Activated naive CD4-positive, alpha-beta T cell treated with anti-CD3 and anti-CD28 coated beads, Interleukin-2, amount 10 ng/mL, durations not matched to agents 7 days and 5 days (primary cell): ENCODE measurements around the gene JAKMIP2.
"Not testable (repeated sequence)": the region's sequence is repeated elsewhere in the genome, so short reads cannot be mapped to it uniquely, and the experiment has no call there.

Experiments
- CTCF ChIA-PET: fragments of 350-600 bp; sonication (Branson Sonifier 250); formaldehyde crosslinking; loops from one replicate; lab custom pipeline; 2021; ENCODE audit warnings: antibody characterized with exemption; lab: Charles Lee
- DNase-seq: peaks from one replicate; pipeline ENCODE4 v3.0.0-alpha.2; 2020
- H3K27ac Mint-ChIP-seq: one replicate; pipeline ENCODE4 v1.8.0; 2021; ENCODE audit warnings: mild to moderate bottlenecking, moderate library complexity, mixed read lengths
- H3K27me3 Mint-ChIP-seq: one replicate; pipeline ENCODE4 v1.8.0; 2021; ENCODE audit warnings: mild to moderate bottlenecking, mixed read lengths
- H3K36me3 Mint-ChIP-seq: one replicate; pipeline ENCODE4 v1.8.0; 2021; ENCODE audit warnings: mixed read lengths
- H3K4me1 Mint-ChIP-seq: one replicate; pipeline ENCODE4 v1.8.0; 2021; ENCODE audit warnings: mixed read lengths
- H3K4me3 Mint-ChIP-seq: one replicate; pipeline ENCODE4 v1.8.0; 2021; ENCODE audit warnings: mild to moderate bottlenecking, moderate library complexity, mixed read lengths
- H3K9me3 Mint-ChIP-seq: one replicate; pipeline ENCODE4 v1.8.0; 2021; ENCODE audit warnings: mixed read lengths

The JAKMIP2 gene

DNA sequence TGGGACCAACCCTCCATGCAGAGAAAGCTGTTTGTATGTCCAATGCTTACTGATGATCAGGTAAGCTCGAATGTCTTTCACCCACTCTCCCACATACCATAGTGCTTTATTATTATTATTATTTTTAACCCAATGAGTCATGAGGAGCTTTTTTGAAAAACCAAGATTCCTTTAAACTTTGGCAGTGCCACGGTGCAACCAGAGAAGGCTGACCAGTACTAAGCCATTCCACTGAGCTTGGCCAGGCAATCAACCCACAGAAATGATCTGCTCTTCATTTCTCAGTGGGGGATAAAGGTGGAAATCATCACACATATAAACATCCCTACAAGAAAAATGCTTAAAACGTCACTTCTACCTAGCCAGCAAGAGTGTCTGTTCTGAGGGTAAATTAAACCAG is 35.5 kb downstream of the JAKMIP2 start:
- no peaks in the 10 kb centered on the region for H3K4me1 Mint-ChIP-seq
- CTCF ChIA-PET = no interaction called here
- H3K36me3 Mint-ChIP-seq = no peaks in the 10 kb centered on the region
- no peaks in the 10 kb centered on the region for H3K27me3 Mint-ChIP-seq
- no peak overlapping the region for H3K27ac Mint-ChIP-seq
- no peak for DNase-seq
- H3K4me3 Mint-ChIP-seq = no peak overlapping the region
- H3K9me3 Mint-ChIP-seq = no peaks in the 10 kb centered on the region

DNA sequence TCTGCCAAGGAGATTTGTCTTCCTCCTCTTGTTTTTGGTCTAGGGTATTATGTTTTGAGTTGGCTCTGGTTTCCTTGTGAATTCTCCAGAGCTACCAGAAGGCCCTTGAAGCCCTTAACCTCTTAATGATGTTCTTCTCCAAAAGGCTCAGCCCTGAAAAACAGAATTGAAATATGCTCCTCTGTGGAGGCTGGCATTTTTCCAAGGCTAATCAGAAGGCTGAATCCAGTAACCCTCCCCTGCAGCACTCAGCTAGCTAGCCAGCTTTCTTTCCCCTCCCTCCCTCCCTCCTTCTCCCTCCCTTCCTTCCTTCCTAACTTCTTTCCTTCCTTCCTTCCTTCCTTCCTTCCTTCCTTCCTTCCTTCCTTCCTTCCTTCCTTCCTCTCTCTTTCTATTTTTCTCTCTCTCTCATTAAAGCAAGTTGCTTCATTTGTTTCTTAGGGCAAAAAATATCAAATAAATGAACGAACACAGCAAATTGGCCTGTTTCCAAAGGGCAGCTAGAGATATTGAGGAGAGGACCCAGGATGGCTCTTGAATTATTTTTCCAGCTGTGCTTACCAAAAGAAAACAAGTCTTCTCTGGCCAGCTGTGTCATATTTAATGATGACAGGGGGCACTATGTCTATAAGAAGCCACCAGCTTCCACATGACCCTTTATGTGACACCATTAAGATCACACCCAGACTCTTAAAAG is 38.7 kb downstream of the JAKMIP2 start:
- H3K36me3 Mint-ChIP-seq = no peaks in the 10 kb centered on the region
- H3K4me1 Mint-ChIP-seq = no peaks in the 10 kb centered on the region
- CTCF ChIA-PET = no interaction called here
- H3K9me3 Mint-ChIP-seq = no peaks in the 10 kb centered on the region
- no peaks in the 10 kb centered on the region for H3K27me3 Mint-ChIP-seq
- no peak overlapping the region for H3K27ac Mint-ChIP-seq
- no peak overlapping the region for H3K4me3 Mint-ChIP-seq
- DNase-seq = no peak

DNA sequence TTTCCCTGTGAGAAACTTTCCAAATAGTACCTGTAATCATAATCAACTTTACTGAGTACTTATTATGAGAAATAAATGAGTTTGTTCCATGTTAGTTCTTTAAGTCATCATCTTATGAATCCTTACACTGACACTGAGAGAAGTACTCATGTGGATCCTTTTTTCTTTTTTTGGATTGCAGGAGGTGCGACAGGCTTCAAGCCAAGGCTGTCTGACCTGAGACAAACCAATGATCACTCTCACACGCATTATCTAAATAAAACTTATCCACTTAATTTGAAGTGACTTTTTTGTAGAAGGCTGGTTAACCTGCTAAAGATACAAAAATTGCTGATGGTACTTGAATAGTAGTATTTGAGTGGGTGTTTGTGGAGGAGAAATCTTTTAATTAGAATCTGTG is 39.5 kb downstream of the JAKMIP2 start:
- H3K36me3 Mint-ChIP-seq = no peaks in the 10 kb centered on the region
- no peak for DNase-seq
- CTCF ChIA-PET = no interaction called here
- H3K27me3 Mint-ChIP-seq = no peaks in the 10 kb centered on the region
- no peaks in the 10 kb centered on the region for H3K4me1 Mint-ChIP-seq
- H3K27ac Mint-ChIP-seq = no peak overlapping the region
- no peaks in the 10 kb centered on the region for H3K9me3 Mint-ChIP-seq
- H3K4me3 Mint-ChIP-seq = no peak overlapping the region

DNA sequence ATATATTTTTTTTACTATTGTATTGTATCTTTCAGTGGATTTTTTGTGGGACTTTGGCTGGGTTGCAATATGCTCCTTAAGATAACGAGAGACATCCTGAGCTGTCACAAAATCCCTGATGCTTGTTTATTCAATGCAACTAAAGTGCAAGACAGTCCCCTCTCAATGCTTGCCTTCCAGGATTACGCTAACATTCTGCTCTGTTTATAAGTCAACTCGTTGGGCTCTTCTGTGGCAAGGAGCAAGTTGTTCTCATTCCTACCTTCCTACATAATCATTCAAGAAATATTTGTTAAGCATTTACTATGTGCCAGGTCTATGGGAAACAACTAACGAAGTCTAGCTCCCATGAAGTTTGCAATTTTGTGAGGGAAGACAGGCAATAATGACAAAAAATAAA is 40.4 kb downstream of the JAKMIP2 start:
- CTCF ChIA-PET = no interaction called here
- H3K27me3 Mint-ChIP-seq = no peaks in the 10 kb centered on the region
- H3K27ac Mint-ChIP-seq = no peak overlapping the region
- H3K4me1 Mint-ChIP-seq = no peaks in the 10 kb centered on the region
- H3K36me3 Mint-ChIP-seq = no peaks in the 10 kb centered on the region
- H3K4me3 Mint-ChIP-seq = no peak overlapping the region
- no peak for DNase-seq
- no peaks in the 10 kb centered on the region for H3K9me3 Mint-ChIP-seq

DNA sequence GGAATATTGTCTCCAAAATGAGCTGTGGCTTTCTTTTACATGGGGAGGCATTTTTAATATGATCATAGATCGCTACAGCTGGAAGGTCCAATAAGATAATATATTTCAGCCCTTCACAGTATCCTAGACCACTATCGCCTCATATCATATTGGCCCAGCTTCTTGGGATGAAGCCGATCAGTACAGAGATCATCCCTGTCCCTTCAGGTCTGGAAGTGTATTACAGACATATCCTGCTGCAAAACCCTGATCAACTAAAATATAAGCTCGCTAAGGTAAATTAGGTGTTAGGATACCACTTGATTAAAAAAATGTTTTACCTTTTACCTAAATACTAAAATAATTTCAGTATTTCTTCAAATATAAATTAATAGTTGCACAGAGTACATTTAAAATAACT is 41.7 kb downstream of the JAKMIP2 start:
- Mint-ChIP-seq H3K27ac (no peak overlapping the region), H3K4me1 (no peaks in the 10 kb centered on the region), H3K36me3 (no peaks in the 10 kb centered on the region), H3K9me3 (no peaks in the 10 kb centered on the region), H3K4me3 (no peak overlapping the region), H3K27me3 (no peaks in the 10 kb centered on the region)
- CTCF ChIA-PET = no interaction called here
- no peak for DNase-seq

DNA sequence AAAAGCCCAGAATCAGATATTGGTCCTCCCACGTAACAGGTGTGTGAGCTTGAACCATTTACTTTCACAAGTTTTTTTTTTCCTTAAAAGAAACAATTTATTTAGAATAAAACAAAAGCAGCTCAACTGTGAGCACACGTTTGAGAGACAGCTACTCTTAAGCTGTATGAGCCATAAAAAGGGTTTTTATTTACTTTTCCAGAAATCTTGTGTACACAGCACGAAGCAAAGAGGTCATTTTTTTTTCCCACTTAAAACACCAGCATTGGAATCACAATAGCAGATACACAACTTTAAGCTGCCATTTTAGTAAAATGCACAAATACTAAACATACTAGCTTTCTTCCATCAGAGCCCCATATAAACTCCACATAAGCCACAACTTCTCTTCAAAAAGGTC is 44.6 kb downstream of the JAKMIP2 start:
- CTCF ChIA-PET = no interaction called here
- H3K4me1 Mint-ChIP-seq = no peaks in the 10 kb centered on the region
- no peak for DNase-seq
- H3K9me3 Mint-ChIP-seq = no peaks in the 10 kb centered on the region
- no peaks in the 10 kb centered on the region for H3K36me3 Mint-ChIP-seq
- H3K4me3 Mint-ChIP-seq = no peak overlapping the region
- no peak overlapping the region for H3K27ac Mint-ChIP-seq
- H3K27me3 Mint-ChIP-seq = no peaks in the 10 kb centered on the region

DNA sequence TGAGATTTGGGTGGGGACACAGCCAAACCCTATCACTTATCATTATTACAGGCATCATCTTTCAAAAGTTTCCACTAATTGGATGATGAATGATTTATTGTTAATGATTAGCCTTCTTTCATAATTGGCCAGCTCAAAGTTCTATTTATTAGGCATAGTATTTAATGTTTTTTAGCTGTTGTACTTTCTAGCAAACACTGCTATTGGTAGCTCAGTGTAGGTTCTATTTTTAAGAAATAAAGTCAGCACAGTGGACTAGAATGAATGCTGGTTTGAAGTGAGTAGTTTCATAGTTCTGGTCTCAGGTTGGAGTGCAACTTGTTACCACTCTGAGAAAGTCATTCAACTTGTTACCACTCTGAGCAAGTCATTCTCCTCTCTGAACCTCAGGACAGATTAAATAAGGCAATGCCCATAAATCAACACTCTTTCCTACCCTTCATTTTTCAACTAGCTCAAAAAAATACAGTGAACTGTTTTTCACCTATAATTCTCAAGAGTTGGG is 46.9 kb downstream of the JAKMIP2 start:
- Mint-ChIP-seq H3K4me3 (no peak overlapping the region), H3K9me3 (peaks cover 2% of the 10 kb centered on the region), H3K36me3 (no peaks in the 10 kb centered on the region), H3K27ac (no peak overlapping the region), H3K27me3 (no peaks in the 10 kb centered on the region), H3K4me1 (no peaks in the 10 kb centered on the region)
- no peak for DNase-seq
- CTCF ChIA-PET = no interaction called here

DNA sequence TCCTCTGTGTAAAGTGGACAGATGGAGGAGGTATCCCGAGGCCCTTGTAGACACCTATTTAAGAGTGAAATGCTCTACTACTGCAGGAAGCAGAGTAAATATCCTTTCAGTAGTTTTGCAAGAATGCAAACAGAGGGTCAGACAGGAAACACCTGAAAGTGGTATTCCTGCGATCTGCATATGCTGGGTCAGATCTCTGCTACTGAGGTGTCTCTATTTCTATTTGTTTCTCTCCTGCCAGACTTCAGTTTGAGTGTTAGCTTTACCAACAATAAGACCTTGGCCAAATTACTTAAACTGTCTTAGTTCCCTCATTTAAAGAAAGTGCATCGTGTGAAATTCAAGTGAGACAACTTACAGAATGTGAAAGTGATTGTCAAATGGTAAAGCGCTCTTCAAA is 47.6 kb downstream of the JAKMIP2 start:
- Mint-ChIP-seq H3K4me3 (no peak overlapping the region), H3K27ac (no peak overlapping the region), H3K9me3 (peaks cover 2% of the 10 kb centered on the region), H3K36me3 (no peaks in the 10 kb centered on the region), H3K4me1 (no peaks in the 10 kb centered on the region), H3K27me3 (no peaks in the 10 kb centered on the region)
- CTCF ChIA-PET = no interaction called here
- no peak for DNase-seq

DNA sequence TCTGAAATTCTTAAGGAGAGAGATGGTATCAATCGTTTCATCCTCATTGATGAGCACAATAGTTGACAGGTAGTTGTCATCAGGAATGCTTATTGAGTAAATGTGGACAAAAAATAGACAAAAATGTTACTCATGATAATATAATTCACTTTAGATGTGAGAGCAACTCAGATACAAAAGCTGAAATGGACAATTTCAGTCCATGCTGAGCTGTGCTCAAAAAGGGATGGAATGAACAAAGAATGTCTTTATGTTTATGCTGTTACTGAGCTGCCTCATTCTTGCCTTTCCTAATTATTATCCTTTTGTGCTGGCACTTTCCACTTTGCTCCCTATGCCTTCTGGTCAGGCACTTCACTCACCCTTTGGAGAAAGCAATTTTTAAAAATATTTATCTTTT is 49.5 kb downstream of the JAKMIP2 start:
- Mint-ChIP-seq H3K27ac (no peak overlapping the region), H3K9me3 (peaks cover 2% of the 10 kb centered on the region), H3K36me3 (no peaks in the 10 kb centered on the region), H3K27me3 (no peaks in the 10 kb centered on the region), H3K4me3 (no peak overlapping the region), H3K4me1 (no peaks in the 10 kb centered on the region)
- CTCF ChIA-PET = no interaction called here
- no peak for DNase-seq

DNA sequence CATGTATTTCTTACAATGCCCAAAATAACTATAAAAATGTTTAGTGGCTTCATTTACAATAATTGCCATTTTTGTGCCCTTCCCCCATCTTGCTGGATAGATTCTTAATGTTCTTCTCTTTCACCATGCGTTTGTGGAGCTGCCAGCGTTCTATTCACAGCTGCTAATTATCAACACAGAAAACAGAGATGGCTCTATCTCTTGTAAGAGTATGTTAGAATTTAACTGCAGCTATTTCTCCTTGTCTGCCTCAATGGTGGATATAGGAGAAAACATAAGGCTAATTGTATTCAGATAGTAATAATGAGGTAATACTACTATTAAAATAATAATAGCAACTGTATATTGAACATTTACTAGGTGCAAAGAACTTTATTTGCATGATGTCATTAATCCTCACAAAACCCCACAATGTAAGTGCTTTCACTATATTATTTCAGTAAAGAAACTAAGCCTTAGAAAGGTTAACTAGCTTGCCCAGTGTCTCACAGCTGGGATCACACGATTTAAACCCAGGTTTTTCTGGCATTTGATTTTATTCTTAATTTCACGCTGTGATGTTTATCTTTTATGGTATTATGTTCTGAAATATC is 50.1 kb downstream of the JAKMIP2 start:
- no peak overlapping the region for H3K27ac Mint-ChIP-seq
- peaks cover 2% of the 10 kb centered on the region for H3K9me3 Mint-ChIP-seq
- CTCF ChIA-PET = no interaction called here
- H3K36me3 Mint-ChIP-seq = no peaks in the 10 kb centered on the region
- H3K27me3 Mint-ChIP-seq = no peaks in the 10 kb centered on the region
- no peaks in the 10 kb centered on the region for H3K4me1 Mint-ChIP-seq
- H3K4me3 Mint-ChIP-seq = no peak overlapping the region
- no peak for DNase-seq

DNA sequence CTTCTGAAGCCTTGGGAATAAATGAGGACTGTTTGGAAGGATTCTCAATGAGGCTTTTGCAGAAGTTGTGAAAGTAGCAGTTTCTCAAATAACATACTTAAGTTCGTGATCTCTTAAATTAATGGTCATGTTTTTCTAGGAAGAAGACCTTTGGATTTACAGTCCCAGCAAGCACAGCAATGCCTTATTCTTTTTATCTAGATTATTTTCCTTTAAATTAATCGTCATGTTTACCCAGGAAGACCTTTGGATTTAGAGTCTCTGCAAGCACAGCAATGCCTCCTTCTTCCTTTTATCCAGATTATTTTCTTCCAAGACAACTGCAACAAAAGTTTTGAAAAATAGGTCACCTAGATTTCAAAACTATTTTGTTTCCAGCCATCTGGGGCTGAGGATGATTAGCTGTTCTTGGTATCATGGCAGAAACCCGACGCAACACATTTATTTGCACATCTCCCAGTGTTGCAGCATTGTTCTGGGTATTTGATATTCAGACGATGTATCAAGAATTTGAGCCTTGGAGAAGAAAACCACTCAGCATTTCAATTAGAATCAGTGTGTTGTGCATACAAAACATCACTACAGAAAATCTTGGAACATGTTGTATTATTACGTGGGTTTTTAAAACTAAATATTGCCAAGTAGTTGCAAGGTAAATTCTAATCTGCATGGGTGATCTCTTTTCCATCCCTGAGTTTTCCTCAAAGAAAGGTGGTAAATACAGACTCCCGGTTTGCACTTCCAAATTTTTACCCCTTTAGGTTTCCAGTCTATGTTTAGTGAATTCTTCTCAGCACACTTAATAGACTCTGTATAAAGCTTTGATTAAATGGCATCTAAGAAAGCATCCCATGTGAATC is 50.9 kb downstream of the JAKMIP2 start:
- Mint-ChIP-seq H3K4me3 (no peak overlapping the region), H3K4me1 (no peaks in the 10 kb centered on the region)

DNA sequence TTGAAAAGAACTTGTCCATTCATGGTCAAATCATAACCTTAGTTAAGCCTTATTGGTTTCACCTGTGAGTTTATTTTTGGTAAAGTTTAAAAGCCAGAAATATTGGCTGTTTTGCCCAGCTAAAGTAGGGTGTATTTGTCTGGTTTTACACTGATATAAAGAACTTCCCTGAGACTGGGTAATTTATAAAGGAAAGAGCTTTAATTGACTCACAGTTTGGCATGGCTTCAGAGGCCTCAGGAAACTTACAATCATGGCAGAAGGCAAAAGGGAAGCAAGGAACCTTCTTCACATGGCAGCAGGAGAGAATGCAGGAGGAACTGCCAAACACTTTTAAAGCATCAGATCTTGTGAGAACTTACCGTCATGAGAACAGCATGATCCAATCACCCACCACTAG is 55.3 kb downstream of the JAKMIP2 start:
- Mint-ChIP-seq H3K9me3 (peaks cover 4% of the 10 kb centered on the region), H3K27me3 (no peaks in the 10 kb centered on the region), H3K4me1 (no peaks in the 10 kb centered on the region), H3K4me3 (no peak overlapping the region), H3K36me3 (no peaks in the 10 kb centered on the region), H3K27ac (no peak overlapping the region)
- no peak for DNase-seq
- CTCF ChIA-PET = no interaction called here

More for the DNA sequence above, 50.9 kb downstream of the JAKMIP2 start:
- Mint-ChIP-seq H3K9me3 (peaks cover 2% of the 10 kb centered on the region), H3K27ac (no peak overlapping the region), H3K36me3 (no peaks in the 10 kb centered on the region), H3K27me3 (no peaks in the 10 kb centered on the region)
- CTCF ChIA-PET = no interaction called here
- DNase-seq = no peak

DNA sequence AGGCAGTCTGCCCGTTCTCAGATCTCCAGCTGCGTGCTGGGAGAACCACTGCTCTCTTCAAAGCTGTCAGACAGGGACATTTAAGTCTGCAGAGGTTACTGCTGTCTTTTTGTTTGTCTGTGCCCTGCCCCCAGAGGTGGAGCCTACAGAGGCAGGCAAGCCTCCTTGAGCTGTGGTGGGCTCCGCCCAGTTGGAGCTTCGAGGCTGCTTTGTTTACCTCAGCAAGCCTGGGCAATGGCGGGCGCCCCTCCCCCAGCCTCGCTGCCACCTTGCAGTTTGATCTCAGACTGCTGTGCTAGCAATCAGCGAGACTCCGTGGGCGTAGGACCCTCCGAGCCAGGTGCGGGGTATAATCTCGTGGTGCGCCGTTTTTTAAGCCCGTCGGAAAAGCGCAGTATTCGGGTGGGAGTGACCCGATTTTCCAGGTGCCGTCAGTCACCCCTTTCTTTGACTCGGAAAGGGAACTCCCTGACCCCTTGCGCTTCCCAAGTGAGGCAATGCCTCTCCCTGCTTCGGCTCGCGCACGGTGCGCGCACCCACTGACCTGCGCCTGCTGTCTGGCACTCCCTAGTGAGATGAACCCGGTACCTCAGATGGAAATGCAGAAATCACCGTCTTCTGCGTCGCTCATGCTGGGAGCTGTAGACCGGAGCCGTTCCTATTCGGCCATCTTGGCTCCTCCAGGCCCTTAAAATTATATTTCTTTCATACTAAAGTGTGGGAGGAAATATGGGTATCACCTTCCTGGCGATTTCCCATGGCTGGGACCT is 61.2 kb downstream of the JAKMIP2 start:
- DNase-seq, H3K4me3 Mint-ChIP-seq, CTCF ChIA-PET, H3K4me1 Mint-ChIP-seq, H3K27me3 Mint-ChIP-seq, H3K27ac Mint-ChIP-seq, H3K9me3 Mint-ChIP-seq, H3K36me3 Mint-ChIP-seq: not testable (repeated sequence)

DNA sequence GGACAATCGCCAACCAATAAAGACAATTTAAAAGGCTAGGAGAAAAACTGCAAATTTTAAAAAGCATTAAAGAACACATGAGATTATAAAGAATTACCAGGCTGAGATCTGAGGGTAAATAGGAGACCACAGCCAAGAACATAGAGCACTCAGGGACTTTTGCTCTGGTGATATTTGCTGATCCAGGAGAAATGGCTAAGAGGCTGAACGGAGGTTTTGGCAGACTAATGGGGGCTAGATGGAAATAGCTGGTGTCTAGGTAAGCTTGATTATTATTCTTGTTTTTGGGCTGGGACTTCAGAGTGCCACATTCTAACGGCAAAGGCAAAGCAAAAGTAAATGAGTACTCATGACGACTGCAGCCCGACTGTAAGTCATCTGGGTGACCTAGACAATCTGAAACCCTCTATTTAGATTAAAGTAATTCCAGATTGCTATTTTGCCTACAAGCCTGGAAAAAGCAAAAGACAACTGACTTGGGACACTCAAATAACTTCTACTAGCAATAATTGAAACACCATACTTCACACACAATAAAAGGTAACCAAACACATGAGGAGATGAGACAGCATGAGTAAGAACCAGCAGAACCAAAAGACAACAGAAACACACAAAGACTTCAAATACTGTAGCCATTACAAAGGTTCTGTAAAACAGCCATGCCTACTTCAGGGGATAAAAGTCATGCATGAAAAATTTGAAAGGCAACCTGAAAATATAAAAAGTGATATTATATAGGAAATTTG is 68.8 kb downstream of the JAKMIP2 start:
- CTCF ChIA-PET = no interaction called here
- Mint-ChIP-seq H3K27me3 (no peaks in the 10 kb centered on the region), H3K4me1 (no peaks in the 10 kb centered on the region), H3K27ac (no peak overlapping the region), H3K36me3 (no peaks in the 10 kb centered on the region), H3K4me3 (no peak overlapping the region), H3K9me3 (no peaks in the 10 kb centered on the region)
- DNase-seq = no peak
